ENCODE measurements around the gene SORL1-AS1.

SORL1-AS1 gene

GRCh38 chr11:121391914-121392313 lies 60.9 kb downstream of the SORL1-AS1 start:
- DNase-seq (ENCODE audit: low spot score), result no peak

- DNase-seq (ENCODE audit: low spot score), result no peak
Observed at GRCh38 chr11:121389651-121390050, 63.1 kb downstream of the SORL1-AS1 start.

All from HuH-7 (cell line).